ENCODE results near the gene LUC7L3.
"Not testable (repeated sequence)": the region's sequence is repeated elsewhere in the genome, so short reads cannot be mapped to it uniquely, and the experiment has no call there.

Gene LUC7L3

DNA sequence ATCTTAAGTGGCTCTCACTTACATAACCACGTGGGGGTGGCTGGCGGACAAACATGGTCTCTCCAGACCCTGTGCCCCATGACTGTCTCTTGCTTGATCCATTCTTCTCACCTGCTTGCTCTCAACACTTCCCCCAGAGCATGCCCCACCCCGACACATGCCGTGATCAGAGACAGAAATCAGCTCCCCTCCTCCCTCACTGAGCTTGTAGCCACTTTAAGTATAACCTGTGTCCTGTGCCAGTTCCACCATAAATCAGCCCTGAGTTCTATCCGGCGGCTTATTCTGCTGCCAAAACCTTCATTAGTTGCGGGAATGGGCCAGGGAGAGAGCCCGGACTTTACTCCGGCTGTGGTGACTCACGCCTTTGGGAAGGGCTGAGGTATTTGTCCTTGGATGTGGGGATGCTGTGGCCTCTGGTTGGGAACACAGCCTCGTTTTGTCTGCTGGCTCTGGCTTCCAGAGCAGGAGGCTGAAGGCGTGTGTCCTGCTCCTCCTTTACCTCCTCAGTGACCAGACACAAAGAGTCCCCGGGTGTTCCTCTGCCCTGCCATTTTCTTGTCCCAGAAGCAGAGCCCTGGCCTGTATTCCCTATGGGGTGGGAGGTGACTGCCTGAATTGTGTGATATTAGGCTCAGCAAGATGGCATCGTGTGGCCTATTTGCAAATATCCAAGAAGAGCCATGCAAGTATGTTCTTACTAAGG lies 32.8 kb upstream of the LUC7L3 start:
- no peak for DNase-seq (ENCODE audit: low read depth in 2 of 2)

DNA sequence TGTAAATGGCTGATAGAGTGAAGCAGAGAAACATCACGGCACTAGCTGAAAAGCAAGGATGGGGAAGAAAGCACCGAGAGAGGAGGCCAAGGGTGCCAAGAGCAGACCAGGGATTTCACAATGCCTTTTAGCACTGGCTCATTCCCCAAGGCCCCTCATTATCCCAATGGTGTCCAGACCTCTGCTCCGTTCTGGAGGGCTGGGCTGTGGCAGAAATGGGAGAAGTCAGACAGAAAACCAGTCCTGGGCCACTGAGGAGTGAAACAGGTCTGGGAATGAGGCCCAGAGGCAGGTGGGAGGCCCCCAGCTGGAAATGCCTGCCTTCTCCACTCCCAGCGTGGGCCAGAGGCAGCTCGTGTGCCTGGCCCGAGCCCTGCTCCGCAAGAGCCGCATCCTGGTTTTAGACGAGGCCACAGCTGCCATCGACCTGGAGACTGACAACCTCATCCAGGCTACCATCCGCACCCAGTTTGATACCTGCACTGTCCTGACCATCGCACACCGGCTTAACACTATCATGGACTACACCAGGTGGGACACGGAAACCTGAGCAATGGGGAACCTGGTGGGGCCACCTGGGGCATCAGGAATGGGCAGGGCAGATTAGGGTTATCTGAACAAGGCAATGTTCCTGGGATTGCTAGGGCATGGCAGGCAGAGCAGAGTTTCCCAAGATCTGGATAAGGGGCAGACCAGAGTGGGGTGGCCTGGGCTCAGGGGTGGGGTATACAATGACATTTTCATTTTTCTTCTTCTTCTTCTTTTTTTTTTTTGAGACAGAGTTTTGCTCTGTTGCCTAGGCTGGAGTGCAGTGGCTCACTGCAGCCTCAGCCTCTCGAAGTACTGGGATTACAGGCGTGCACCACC lies 32.0 kb upstream of the LUC7L3 start:
- DNase-seq (ENCODE audit: low read depth in 2 of 2), result no peak

DNA sequence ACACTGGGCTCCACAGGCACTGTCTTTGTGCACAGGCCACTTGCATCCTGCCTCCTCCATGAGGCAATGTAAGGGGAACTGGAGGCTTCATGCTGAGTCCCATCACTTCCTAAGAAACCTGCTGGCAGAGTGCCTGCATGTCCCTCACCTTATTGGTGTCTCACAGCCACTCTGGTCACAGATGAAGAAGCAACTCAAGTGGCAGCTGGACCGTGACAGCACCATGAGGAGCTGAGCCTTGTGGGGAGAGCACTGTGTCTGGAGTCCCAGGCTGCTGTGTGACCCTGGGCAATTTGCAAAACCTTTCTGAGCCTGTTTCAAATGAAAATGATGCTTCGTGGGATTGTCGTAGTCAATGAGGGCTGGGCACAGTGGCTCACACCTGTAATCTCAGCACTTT lies 31.2 kb upstream of the LUC7L3 start:
- DNase-seq (ENCODE audit: low read depth in 2 of 2), result no peak

DNA sequence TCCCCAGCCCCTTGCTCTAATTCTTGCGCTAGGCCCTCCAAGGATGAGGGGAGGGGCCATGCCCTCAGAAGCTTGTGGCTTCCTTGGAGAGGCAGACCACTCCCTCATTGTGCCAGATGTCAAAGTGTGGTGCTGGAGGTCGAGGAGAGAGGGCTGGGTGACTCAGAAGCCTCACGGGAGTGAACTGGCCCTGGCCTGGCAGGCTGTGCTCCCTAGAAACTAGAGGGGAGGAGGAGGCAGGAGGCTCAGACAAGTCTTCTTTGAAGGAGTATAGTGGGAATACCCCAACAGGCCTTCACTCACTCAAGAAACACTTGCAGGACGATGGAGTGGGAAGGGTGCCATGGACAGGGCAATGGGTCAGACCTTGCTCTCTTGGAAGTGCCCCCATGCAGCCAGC lies 30.2 kb upstream of the LUC7L3 start:
- DNase-seq (ENCODE audit: low read depth in 2 of 2), result no peak

DNA sequence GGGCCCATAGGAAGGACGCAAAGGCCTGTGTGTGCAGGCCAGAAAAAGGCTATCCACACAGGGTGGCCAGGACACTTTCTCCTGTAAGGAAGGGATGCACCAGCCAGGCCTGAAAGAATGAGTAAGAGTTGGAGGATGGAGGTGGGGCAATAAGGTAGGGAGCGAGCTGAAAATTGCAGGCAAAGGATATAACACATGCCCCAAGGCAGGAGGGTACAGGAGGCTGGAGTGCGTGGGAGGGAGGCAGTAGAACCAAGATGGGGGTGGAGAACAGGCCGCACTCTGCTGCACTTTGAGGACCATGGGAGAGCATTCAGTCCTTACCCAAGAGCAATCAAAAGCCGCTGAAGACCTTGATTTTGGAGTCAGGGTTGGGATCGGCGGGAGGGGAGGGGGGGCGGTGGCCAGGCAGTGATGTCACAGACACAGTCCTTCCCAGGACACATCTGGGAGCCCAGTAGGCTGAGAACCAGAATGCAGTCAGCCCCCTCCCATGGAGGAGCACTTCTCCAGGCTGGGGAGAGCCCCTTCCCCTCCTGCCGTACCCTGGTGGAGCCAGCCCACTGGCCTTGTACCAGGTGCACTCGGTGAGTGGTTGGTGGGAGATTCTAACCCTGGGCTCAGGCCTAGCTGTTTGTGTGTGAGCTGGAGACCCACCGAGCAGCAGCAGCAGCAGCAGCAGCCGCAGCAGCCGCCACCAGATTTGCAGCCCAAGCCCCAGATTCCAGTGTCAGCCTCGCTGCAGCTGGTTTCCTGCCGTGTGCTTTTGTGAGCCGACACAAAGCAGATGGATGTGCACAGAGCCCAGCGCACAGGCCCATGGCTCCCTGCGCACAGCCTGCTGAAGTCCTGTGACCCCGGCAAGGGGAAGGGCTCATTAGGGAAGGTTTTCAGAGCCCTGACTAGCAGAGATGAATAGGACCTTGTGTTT lies 29.2 kb upstream of the LUC7L3 start:
- no peak for DNase-seq (ENCODE audit: low read depth in 2 of 2)

DNA sequence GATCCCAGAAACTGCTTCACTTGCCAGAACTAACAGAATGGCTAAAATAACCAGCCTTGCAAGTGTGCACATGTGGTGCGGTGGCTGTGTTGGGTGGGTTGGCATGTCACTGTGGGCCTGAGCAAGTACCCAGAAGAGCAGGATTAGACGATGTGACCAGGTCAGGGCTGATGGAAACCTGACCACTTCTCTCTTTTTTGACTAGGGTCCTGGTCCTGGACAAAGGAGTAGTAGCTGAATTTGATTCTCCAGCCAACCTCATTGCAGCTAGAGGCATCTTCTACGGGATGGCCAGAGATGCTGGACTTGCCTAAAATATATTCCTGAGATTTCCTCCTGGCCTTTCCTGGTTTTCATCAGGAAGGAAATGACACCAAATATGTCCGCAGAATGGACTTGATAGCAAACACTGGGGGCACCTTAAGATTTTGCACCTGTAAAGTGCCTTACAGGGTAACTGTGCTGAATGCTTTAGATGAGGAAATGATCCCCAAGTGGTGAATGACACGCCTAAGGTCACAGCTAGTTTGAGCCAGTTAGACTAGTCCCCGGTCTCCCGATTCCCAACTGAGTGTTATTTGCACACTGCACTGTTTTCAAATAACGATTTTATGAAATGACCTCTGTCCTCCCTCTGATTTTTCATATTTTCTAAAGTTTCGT lies 28.4 kb upstream of the LUC7L3 start:
- DNase-seq (ENCODE audit: low read depth in 2 of 2), result no peak

DNA sequence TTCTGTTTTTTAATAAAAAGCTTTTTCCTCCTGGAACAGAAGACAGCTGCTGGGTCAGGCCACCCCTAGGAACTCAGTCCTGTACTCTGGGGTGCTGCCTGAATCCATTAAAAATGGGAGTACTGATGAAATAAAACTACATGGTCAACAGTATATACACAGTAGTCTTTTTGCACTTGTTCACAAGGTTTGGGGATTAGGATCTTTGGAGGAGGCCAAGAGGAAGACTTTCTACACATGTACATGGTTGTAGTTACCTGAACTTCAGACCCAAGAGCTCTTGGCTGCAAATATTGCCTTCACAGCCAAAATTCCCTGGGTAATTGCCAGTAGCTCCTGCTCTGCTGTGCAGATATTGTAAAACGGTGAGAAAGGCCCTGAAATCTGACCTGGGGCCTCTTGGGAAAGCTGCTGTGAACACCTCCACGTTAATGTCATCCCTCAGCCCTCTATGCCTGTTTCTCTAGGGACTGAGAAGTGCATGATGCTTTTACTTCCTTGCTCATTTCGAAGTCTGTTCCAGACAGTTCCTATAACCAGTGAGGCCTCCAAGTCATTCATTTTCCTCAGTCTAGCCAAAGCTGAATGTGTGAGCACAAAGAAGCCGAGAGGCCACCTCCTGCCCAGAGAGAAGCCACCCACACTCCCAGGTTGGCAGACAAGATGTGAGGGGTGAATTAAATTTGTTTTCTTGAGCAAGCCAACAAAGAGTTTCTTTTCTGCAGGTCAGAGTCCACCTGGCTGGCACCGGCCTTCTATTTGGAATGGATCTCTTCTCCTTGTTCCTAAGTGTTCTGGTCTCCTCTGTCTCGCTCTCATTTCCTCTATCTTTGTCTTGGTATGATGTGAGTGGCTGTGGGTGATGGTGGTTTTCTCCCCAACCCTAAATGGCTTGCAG lies 27.6 kb upstream of the LUC7L3 start:
- DNase-seq (ENCODE audit: low read depth in 2 of 2), result no peak

DNA sequence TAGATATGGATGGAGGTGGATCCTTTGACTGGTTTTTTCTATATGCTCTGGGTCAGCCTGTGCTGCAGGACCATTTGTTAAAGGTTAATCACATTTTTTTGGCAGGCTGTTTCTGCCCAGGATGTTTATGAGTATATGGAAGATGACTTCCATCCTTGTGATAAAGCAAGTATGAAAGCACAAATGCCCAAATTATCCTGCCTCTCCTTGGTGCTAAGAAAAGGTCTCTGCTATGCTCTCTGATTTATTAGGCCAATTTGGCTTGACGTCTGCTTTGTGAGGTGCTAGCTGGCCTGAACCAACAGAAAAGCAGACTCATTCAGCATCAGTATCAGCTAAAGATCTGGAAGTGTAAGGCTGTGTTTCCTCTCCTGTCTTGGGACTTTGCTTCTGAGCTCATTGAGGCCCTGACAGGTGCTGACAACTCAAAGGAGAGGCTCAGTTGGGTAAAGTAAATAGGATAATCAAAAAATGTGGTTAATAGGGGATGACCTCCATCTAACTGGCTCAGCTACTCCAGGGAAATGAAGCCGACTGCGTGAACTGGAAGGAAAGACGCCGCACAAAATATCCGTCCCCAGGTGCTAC lies 26.9 kb upstream of the LUC7L3 start:
- DNase-seq (ENCODE audit: low read depth in 2 of 2), result no peak

DNA sequence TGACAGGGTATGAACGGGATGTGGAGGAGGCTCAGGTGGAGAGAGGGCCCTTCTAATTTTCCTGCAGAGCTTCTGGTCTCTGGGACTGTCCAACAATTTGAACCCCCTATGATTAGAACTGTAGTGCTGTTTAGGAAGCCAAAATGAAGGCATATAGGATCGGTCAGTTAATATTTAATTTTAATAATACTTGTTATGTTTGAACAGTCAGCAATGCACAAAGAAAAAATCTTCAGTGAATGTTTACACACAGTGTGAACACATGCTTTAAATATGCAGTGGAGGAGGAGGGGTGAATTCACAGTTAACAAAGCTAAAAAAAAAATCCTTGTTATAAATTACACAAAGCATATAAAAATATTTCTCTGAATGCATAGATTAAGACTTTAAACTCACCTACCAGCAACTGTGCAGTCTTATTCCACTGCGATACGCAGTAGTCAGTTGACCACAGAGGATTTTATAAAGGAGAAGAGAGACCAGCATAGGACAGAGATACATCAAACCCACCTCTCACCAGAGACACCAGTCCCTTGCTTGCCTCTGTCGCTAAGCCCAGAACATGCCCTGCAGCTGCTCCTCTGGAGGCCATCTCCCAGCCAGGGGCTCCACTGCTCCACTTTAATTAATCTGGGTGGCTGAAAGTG lies 26.2 kb upstream of the LUC7L3 start:
- DNase-seq (ENCODE audit: low read depth in 2 of 2), result no peak

DNA sequence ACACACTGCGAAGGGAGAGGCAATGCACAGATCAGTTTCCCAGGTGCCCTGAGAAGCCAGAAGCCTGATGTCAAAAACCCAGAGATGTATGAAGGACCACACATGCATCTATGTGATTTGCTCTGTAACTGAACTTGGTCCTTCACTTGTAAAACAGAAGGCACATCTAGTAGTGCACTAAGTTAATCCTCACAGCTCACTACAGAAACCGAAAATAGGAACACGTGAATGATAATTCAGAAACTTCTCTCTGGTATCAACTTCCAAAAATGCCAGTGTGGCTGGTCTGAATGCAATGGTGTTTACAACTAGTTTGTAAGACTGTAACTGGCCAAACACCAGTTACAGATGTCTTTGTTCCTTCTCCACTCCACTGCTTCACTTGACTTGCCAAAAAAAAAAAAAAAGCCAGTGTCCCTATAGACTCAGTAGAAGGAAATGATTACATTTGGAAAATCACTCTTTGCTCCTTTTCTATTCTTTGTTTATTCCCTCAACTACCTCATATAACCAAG lies 23.0 kb upstream of the LUC7L3 start:
- no peak for DNase-seq (ENCODE audit: low read depth in 2 of 2)

DNA sequence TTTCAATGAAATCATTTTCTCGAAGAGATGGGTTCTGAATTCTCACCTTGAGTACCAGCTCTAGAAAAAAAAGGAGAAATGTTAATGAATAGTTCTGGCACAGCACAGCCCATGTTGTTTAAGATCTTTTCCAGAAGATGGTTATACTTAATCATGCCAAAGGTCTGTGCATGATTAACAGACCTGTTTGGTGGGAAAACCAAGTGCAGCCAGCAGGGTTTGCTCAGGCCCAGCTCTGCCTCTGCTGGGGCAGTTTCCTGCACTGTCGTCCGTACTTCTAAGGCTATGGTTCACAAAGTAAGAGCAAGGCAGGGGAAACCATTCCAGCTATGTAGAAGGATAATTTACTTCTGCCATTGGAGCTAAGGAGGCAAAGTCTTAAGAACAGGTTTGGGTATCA lies 22.3 kb upstream of the LUC7L3 start:
- DNase-seq (ENCODE audit: low read depth in 2 of 2), result no peak

DNA sequence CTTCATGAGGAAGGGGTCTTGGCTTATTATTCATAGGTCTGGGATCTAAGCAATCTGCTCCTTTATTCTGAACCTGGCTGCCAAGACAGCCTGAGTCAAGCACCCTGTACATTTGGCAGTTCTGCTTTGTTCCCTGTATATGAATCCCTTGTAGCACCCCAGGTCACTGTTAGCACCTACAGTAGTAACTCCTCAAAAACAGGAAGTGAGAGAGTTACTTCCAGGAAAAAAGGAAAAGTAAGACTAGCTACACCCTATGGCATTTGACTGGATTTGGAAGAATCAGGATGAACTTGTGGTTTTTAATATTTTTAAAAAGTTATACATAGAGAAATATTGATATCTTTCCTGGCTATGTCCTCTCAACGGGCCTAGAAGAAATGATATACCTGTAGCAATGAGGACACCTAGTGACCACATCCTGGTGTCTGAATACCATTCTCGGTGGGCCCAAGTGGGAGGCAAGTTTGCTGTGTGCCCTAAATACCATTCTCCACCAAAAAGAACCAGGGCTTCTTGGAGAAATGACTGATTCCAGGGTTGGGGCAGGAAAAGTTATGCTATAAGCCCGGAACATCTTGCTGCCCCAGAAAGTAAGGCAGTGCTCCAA lies 21.6 kb upstream of the LUC7L3 start:
- DNase-seq (ENCODE audit: low read depth in 2 of 2), result no peak

DNA sequence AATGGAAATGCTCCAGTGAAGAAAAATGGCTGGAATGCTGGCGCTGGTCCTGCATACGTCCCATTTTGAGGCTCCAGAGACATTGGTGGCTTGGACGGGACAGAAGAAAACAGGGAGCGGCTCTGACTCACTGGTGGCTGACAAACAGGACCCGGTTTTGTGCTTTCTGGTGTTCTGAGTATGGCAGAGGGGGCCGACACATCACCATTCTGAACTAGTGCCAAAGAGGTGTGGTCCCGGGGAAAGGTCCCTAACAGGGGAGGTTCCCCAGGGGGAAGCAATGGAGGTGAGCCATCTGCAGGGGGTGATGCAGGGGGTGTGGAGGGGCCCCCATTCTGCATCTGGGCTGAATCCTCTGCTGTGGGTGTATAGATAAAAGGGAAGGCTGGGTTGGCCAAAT lies 20.0 kb upstream of the LUC7L3 start:
- DNase-seq (ENCODE audit: low read depth in 2 of 2), result no peak

DNA sequence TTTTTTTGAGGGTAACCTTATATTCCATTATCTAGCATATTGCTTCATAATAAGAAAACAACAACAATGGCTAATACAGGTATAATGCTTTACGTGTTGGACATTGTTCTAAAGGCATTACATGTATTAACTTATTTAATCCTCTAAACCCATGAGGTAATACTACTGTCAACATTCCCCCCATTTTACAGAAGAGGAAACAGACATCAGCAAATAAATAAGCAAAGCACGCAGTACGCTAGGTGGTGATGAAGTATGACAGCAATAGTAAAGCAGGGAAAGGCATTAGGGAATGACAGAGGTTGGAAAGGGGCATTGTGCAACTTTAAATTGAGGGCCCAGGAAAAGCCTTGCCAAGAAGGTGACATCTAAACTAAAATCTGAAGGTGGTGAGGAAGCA lies 16.2 kb upstream of the LUC7L3 start:
- no peak for DNase-seq (ENCODE audit: low read depth in 2 of 2)

DNA sequence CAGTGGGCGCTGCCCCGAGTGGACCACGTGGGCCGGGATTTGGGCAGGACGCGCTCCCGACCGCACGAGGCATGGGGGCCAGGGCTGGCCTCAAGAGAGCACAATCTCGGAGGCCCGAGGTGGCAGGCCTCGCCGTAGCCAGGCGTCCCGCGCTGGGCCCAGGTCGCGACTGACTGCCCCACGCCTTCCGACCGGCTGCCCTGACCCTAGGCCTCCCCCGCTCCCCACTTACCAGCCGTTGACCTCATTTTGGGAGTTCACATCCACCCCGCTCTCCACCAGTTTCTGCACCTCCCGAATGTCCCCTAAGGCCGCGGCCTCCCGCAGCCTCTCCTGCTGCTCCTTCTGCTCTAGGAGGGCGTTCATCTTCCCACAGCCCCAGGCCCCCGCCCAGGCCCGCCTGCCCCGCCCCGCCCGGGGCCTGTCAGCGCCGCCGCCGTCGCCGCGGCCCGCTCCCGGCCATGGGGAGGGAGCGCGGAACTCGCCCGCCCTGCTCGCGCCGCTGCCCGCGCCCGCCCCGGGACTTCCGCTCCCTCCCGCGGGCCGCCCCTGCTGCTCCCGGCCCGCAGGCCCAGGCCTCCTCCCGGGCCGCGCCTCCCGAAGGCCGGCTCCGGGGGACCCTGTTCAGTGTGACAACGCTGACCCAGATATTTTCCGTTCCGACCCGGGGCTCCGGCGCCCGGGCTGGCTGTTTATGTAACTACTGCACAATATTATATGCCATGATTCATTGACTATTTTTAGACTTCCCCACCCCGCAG lies 11.9 kb upstream of the LUC7L3 start, which contains the start of gene ANKRD40:
TSS of gene ANKRD40 (minus strand) at position 626 of the 761 bp plus-strand sequence. CDS start at position 366, 260 bp downstream.
- peak; percentile 84 to 87 for DNase-seq (ENCODE audit: low read depth in 2 of 2)

DNA sequence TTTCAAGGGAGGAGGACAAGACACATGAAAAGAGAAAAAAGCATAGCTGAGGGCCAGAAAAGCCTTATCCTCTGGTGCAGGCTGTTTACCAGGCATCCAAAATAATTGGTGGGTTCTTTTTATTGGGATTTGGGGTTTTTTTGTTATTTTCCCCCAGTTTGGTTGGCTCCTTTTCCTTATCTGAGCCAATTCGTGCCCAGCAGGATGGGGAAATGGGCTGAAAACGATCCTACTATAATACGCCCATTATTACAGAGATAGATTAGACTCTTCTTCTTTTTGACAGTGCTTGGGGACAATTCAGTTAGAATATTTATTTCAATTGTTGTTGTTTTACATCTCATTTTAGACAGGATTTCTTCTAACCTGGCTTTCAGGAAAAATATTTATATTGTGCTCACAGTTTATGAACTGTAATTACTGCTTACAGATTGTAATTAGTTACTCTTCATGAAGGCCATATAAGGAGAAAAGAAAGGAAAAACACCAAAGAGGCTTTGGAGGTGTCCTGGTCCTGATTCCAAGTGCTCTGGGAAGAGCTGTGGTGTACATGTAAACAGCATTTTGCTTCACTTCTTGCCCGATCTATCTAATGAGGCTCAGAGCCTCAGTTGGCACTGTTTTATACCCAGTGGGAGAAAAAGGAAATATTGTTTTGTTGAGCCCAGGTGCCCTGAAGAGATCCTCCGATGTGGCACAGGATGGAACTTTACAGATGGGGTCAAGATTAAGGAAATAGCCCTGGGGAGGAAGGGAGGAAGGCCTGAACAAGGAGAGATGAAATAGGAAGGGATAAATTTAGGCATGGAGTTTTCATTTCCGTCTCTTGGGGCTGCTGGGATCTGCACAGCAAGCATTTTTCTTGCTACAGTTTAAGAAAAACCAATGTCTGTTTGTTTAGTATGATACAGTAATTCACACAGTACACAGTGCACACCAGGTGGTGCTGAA lies 11.1 kb upstream of the LUC7L3 start:
- DNase-seq (ENCODE audit: low read depth in 2 of 2), result no peak

DNA sequence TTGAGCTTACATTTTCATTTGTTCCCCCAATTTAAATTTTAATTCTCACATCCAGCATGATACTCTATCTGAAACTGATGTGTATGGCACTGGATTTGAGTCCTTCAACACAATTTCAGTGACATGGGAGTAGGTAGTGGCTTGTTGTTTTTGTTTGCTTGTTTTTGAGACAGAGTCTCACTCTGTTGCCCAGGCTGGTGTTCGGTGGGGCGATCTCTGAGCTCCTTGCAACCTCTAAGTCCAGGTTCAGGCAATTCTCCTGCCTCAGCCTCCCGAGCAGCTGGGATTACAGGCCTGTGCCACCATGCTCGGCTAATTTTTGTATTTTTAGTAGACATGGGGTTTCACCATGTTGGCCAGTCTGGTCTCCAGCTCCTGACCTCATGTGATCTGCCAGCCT lies 10.3 kb upstream of the LUC7L3 start:
- DNase-seq (ENCODE audit: low read depth in 2 of 2), result not testable (repeated sequence)

Data from stimulated activated CD4-positive, alpha-beta T cell treated with anti-CD3 and anti-CD28 coated beads, Interleukin-15, amount 100 ng/mL, for 48 hours (primary cell).